Measurements from ENCODE around the gene PPP1R13L.
"Not testable (repeated sequence)": the region's sequence is repeated elsewhere in the genome, so short reads cannot be mapped to it uniquely, and the experiment has no call there.

Gene PPP1R13L

DNA sequence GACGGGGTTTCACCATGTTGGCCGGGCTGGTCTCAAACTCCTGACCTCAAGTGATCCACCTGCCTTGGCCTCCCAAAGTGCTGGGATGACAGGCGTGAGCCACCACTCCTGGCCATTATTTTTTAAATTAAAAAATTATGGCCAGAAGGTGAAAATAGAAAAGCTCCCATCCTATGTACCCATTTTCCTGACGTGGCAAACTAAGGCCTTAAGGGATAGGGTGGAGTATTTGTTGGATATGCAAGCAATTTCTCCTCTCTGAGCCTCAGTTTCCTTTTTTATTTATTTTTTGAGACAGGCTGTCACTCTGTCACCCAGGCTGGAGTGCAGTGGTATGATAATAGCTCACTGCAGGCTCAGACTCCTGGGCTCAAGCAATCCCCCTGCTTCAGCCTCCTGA, 70.0 kb downstream of the PPP1R13L start:
- DNase-seq (ENCODE audit: low read depth); H3K36me3 ChIP-seq (ENCODE audit: control insufficient read depth, insufficient read depth, low read length, severe bottlenecking); H3K9me3 ChIP-seq (ENCODE audit: control insufficient read depth, low read length); H3K4me3 ChIP-seq (ENCODE audit: low read length); H3K9ac ChIP-seq (ENCODE audit: low read length); H3K4me1 ChIP-seq (ENCODE audit: control insufficient read depth, insufficient read depth, low read length); H3K27me3 ChIP-seq (replicated peaks; ENCODE audit: control insufficient read depth, insufficient read depth, low read length): not testable (repeated sequence)

DNA sequence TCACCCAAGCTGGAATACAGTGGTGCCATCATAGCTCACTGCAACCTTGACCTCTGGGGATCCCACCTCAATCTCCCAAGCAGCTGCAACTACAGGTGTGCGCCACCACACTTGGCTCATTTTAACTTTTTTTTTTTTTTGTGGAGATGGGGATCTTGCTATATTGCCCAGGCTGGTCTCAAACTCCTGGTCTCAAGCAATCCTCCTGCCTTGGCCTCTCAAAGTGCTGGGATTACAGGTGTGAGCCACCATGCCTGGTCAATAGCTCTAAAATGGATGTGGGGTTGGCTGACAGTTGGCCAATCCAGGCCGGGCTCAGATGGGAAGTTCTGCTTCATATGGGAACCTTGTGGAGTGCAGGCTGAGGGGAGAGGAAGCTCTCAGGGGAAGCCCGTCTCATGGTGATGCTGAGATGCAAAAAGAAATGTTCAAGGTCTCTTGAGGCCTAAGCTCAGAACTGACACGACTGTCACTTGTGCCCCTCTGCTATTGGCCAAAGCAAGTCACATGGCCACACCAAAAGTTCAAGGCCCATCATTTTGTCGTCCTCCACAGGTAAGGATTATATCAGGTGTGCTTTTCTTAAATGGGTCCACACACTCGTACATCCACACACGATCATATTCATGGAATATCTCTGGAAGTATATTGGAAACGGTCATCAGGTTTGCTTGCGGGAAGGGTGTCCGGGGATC, 71.1 kb downstream of the PPP1R13L start:
- Histone ChIP-seq H3K4me3 (ENCODE audit: low read length) (no peak overlapping the region), H3K36me3 (ENCODE audit: control insufficient read depth, insufficient read depth, low read length, severe bottlenecking) (no peaks in the 10 kb centered on the region), H3K4me1 (ENCODE audit: control insufficient read depth, insufficient read depth, low read length) (no peaks in the 10 kb centered on the region), H3K9me3 (ENCODE audit: control insufficient read depth, low read length) (no peaks in the 10 kb centered on the region), H3K27me3 (replicated peaks; ENCODE audit: control insufficient read depth, insufficient read depth, low read length) (no peaks in the 10 kb centered on the region), H3K9ac (ENCODE audit: low read length) (no peak overlapping the region)
- DNase-seq (ENCODE audit: low read depth), result no peak

- Histone ChIP-seq H3K9me3 (ENCODE audit: control insufficient read depth, low read length) (no peaks in the 10 kb centered on the region), H3K9ac (ENCODE audit: low read length) (no peak overlapping the region), H3K27me3 (replicated peaks; ENCODE audit: control insufficient read depth, insufficient read depth, low read length) (no peaks in the 10 kb centered on the region), H3K4me3 (ENCODE audit: low read length) (no peak overlapping the region), H3K4me1 (ENCODE audit: control insufficient read depth, insufficient read depth, low read length) (peaks cover 2% of the 10 kb centered on the region), H3K36me3 (ENCODE audit: control insufficient read depth, insufficient read depth, low read length, severe bottlenecking) (no peaks in the 10 kb centered on the region)
- DNase-seq (ENCODE audit: low read depth), result no peak
Observed at GRCh38 chr19:45331411-45331810, 73.5 kb downstream of the PPP1R13L start.

Measured in adipocyte (in vitro differentiated cells).